Measurements from ENCODE around the gene VAMP2.
A peak's percentile ranks its signal among the peaks of the same experiment; 100 is the strongest.

VAMP2 gene

DNA sequence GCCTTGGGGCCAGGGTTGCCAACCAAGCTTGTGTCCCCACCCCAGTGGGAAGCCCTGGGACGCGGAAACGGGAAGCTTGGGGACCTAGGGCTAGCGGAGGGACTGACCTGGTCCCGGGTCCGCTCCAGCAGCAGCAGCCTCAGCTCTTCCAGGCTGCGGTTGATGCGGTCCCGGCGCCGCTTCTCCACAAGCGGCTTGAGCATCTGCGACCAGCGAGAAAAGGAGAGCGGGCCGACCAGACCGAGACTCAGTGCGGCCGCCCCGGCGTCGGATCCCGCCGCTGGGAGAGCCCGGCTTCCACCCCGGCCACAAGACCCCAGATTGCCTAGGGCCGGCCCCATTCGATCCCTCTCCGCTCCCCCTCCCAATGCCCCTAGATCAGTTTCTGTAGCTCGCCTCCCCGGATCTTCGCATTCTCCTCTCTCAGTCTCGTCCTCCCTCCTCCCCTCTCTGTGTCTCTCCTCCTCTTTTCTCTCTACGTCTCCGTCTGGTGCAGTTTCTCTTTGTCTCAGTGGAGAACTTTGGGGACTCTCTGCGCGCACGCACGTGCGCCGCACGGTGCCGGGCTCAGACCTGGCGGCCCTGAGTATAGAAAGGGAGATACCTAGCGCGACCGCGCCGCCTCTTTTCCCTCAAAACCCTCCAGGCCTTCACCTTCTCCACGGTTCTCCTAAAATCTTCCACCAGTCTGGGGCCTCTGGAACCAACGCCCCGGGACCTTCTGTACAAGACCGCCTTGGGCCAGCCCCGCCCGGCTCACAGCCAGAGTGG is 39.6 kb downstream of the VAMP2 start:
- no peak for DNase-seq (ENCODE audit: low read depth)
- peak overlapping the region; percentile 78 for H3K4me3 ChIP-seq (ENCODE audit: low read length)
- TF ChIP-seq, protein P1, sequence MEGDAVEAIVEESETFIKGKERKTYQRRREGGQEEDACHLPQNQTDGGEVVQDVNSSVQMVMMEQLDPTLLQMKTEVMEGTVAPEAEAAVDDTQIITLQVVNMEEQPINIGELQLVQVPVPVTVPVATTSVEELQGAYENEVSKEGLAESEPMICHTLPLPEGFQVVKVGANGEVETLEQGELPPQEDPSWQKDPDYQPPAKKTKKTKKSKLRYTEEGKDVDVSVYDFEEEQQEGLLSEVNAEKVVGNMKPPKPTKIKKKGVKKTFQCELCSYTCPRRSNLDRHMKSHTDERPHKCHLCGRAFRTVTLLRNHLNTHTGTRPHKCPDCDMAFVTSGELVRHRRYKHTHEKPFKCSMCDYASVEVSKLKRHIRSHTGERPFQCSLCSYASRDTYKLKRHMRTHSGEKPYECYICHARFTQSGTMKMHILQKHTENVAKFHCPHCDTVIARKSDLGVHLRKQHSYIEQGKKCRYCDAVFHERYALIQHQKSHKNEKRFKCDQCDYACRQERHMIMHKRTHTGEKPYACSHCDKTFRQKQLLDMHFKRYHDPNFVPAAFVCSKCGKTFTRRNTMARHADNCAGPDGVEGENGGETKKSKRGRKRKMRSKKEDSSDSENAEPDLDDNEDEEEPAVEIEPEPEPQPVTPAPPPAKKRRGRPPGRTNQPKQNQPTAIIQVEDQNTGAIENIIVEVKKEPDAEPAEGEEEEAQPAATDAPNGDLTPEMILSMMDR (conservative IDR thresholded peaks at IDR 0.05; ENCODE audit: low read depth, low read length), result no peak

DNA sequence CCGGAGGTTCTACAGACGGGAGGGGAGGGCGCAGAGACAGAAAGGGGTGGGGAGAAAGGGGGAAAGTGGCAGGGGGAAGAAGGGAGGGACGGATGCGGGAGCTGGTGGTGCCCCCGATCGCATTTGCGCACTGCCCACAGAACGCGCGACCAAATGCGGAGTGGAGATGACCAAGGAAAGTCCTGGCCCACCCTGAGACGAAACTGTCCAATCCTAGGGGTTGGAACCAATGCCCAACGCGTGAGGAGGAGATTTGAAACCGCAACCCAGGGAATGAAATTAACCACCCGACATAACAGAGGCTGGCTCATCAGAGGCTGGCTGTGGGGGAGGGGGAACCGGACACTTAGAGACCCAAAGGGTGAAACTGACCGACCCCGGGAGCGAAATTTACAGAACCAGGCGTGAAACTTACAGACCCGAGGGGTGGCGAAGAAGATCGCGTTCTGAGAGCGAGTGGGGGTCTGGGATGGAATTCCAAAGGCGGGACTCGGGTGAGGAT is 40.3 kb downstream of the VAMP2 start:
- TF ChIP-seq, protein P1 (conservative IDR thresholded peaks at IDR 0.05; ENCODE audit: low read depth, low read length), result no peak
- no peak for DNase-seq (ENCODE audit: low read depth)

DNA sequence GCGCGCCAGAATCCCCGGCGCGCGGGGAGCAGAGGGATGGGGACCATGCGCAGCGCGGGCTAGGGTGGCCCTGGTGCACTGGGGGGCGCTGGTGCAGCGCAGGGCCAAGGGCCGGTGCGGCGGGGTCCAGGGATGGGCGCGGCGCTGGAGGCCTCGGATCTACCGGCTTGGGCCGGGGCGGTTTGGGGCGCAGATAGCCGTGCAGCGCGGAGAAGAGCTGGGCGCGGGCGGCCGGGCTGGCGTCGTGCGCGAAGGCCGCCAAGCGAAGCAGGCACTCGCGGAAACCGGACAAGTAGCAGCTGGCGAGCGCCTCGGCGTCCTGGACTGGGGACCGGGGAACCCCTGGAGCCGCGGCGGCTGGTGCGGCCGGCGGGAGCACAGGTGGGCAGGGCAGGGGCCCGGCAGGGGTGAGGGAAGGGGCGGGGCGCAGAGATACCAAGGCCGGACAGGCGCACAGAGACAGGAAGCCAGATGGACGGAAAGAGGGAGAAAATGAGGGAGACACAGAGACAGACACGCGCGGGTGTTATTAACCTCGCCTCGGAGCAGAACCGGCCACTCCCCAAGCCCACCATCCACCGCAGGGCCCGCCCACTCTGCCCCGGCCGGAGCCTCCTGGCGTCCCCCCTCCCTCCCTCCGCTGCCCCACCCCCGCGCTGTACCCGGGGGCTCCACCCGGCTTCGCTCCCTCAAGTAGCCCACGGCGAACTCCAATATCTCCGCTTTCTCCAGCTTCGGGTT is 40.9 kb downstream of the VAMP2 start:
- H3K4me3 ChIP-seq (ENCODE audit: low read length), result peak overlapping the region; percentile 78
- no peak for DNase-seq (ENCODE audit: low read depth)
- TF ChIP-seq, protein P1 (conservative IDR thresholded peaks at IDR 0.05; ENCODE audit: low read depth, low read length), result peak; percentile 50

More for the DNA sequence above, 40.3 kb downstream of the VAMP2 start:
- peak overlapping the region; percentile 78 for H3K4me3 ChIP-seq (ENCODE audit: low read length)

DNA sequence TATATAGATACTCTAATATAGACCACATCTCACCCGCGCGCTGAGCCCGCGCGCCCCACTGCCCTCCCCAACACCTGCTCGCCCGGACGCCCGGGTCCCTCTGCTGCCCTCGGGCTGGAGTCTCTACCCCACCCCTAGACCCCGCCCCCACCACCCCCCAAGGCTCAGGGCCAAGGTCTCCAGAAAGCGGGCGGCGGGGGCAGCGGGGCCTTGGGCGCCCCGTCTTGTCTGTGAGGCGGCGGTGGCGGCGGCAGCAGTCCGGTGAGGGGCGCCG is 41.4 kb downstream of the VAMP2 start:
- no peak for DNase-seq (ENCODE audit: low read depth)
- TF ChIP-seq, protein P1 (conservative IDR thresholded peaks at IDR 0.05; ENCODE audit: low read depth, low read length), result no peak
- H3K4me3 ChIP-seq (ENCODE audit: low read length), result peak overlapping the region; percentile 78

DNA sequence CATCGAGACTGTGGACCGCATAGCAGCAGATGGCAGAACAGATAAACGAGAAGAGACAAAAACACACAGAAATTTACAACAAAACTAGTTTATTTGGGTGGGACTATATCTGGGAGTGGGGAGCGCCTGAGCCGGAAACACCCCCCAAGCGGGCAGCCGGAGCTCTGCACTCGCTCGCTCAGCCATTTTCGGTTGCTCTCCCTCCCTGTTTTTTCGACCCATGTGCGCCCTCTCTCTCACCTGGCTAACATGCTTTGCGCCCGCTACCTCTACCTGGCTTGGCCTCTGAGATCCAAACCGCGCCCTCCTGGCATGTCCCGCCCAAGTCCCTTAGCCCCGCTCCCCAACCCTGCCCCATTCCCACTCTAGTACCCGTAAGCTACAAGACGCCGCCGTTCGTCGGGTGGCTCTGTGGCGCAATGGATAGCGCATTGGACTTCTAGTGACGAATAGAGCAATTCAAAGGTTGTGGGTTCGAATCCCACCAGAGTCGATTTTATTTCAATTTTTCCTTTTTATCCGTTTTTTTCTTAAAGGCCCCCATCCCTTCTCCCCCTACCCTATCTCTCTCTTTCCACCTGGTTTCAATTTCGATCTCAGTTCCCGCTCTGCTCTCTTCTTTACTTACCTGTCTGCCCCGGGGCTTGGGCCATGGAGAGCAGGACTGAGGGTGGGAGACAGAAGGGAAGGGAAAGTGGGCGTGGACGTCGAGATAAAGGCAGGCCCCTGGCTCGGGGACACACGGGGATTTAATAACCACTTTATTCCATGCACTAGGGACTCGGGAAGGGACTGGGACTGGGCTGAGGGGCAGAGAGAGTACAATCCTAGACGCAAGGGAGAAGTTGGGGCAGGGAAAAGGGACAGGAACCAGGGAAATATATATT is 42.0 kb downstream of the VAMP2 start:
- TF ChIP-seq, protein P1 (conservative IDR thresholded peaks at IDR 0.05; ENCODE audit: low read depth, low read length), result peak; percentile 37
- no peak for DNase-seq (ENCODE audit: low read depth)
- H3K4me3 ChIP-seq (ENCODE audit: low read length), result peak overlapping the region; percentile 78

DNA sequence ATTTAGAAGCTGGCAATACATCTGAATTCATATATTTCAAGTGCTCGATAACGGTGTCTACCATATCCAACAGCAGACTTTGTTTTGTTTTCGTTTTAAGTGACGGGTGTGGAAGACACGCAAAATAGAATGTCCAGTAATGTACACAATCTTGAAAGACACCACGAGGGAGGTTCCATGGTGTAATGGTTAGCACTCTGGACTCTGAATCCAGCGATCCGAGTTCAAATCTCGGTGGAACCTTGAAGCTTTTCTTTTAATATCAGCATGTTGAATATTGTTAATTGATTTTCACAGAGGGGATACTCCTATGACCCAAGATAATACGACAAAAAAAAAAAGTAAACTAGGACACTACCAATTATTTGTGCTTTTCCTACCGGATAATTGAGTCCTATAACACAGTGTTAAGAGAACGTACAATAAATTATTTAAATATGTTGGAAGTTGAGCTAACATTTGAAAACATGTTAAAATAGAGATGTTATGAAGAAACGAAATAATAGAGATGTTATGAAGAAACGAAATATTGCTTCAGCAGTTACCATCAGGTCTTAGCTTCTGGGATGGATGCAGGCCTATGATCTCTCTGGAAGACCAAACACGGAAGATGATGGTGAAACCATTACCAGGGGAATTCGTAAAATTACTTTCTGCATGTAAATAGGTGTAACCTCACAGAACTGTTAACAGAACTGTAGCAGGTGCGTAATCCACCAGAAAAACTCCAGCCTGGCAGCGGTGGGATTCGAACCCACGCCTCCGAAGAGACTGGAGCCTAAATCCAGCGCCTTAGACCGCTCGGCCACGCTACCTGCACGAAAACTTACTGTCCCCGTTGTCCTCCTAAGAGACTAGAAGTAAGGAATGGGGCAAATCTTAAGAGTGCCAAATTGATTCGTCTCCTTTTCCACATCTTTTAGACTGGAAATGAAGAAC is 42.9 kb downstream of the VAMP2 start:
- peak; percentile 68 for DNase-seq (ENCODE audit: low read depth)
- TF ChIP-seq, protein P1 (conservative IDR thresholded peaks at IDR 0.05; ENCODE audit: low read depth, low read length), result no peak
- peak overlapping the region; percentile 78 for H3K4me3 ChIP-seq (ENCODE audit: low read length)
